Peyer's patch (tissue), 4 donors: ENCODE results near the gene ALOX5AP. TPM values are rescaled to one million over a fixed set of nuclear protein-coding genes. Genes with fewer than 3 reads are reported as not detected.

Experiments used
- DNase-seq, 3 donors: peaks; one replicate each; pipeline ENCODE4 v3.0.0-alpha.2; 2017 to 2019
- H3K27ac ChIP-seq, 4 donors: fragments of 200-600 bp; sonication (generic); one replicate each; pipeline ENCODE4 v1.5.1; 2016 to 2019
- H3K27me3 ChIP-seq, 2 donors: fragments of 200-600 bp; sonication (generic); one replicate each; pipeline ENCODE4 v1.5.1; 2019
- H3K36me3 ChIP-seq, 3 donors: fragments of 200-600 bp; sonication (generic); one replicate each; pipeline ENCODE4 v1.5.1; 2016 to 2019
- H3K4me1 ChIP-seq, 4 donors: fragments of 200-600 bp; sonication (generic); one replicate each; pipeline ENCODE4 v1.5.1; 2016 to 2019
- H3K4me3 ChIP-seq, 4 donors: fragments of 200-600 bp; sonication (generic); 1 replicate in 3 of 4; 2 replicates in 1 of 4; pipeline ENCODE4 v1.5.1; 2016 to 2019; ENCODE audit warnings: mild to moderate bottlenecking in 1 of 4
- H3K9me3 ChIP-seq, 4 donors: fragments of 200-600 bp; sonication (generic); one replicate each; pipeline ENCODE4 v1.5.1; 2016 to 2019; ENCODE audit warnings: mild to moderate bottlenecking in 1 of 4
- CTCF ChIP-seq, 6 experiments: fragments of 450-650 bp in 4 of 6; fragments of 200-600 bp in 2 of 6; sonication (generic) in 1 of 6; IDR thresholded peaks; one replicate each; pipeline ENCODE4 v1.5.1; 2017 to 2019; ENCODE audit warnings: antibody characterized with exemption in 6 of 6, mild to moderate bottlenecking in 3 of 6, moderate library complexity in 1 of 6
- POLR2A ChIP-seq, 2 donors: fragments of 450-650 bp; IDR thresholded peaks; one replicate each; pipeline ENCODE4 v1.5.1; 2017; ENCODE audit warnings: antibody characterized with exemption in 2 of 2, mild to moderate bottlenecking in 2 of 2, moderate library complexity in 2 of 2
- total RNA-seq, 4 donors: library from RNA; depleted of rRNA; stranded (reverse); fragments of >200 nt; gene quantifications; one replicate each; pipeline ENCODE4 v1.1.0, GENCODE V29; 2016

The ALOX5AP gene
- total RNA-seq, 4 donors from 2014 or later = 7.6 to 19.8 (median 13.2) TPM

GRCh38 chr13:30715837-30716236 lies 19.5 kb upstream of the ALOX5AP start:
- TF ChIP-seq POLR2A (IDR thresholded peaks at IDR 0.05) = no peak
- no peak for TF ChIP-seq CTCF (IDR thresholded peaks at IDR 0.05)

GRCh38 chr13:30718661-30719524 lies 16.4 kb upstream of the ALOX5AP start:
- H3K27me3 ChIP-seq = no peaks in the 10 kb centered on the region

More at GRCh38 chr13:30715837-30716236, 19.5 kb upstream of the ALOX5AP start:
- Histone ChIP-seq H3K9me3 (no peaks in the 10 kb centered on the region), H3K36me3 (no peaks in the 10 kb centered on the region), H3K4me3 (no peak overlapping the region), H3K27ac (no peak overlapping the region), H3K4me1 (peaks cover 0 to 8% (median 2%) of the 10 kb centered on the region in 4 donors), H3K27me3 (no peaks in the 10 kb centered on the region)
- DNase-seq = no peak

GRCh38 chr13:30719525-30719914 lies 15.8 kb upstream of the ALOX5AP start:
- TF ChIP-seq POLR2A (IDR thresholded peaks at IDR 0.05) (no peak), CTCF (IDR thresholded peaks at IDR 0.05) (no peak)
- no peak for DNase-seq
- Histone ChIP-seq H3K4me1 (peaks cover 0 to 16% (median 2%) of the 10 kb centered on the region in 4 donors), H3K36me3 (no peaks in the 10 kb centered on the region), H3K9me3 (no peaks in the 10 kb centered on the region), H3K4me3 (no peak overlapping the region), H3K27me3 (no peaks in the 10 kb centered on the region), H3K27ac (no peak overlapping the region)

More at GRCh38 chr13:30718661-30719524, 16.4 kb upstream of the ALOX5AP start:
- TF ChIP-seq POLR2A (IDR thresholded peaks at IDR 0.05) (no peak), CTCF (IDR thresholded peaks at IDR 0.05) (no peak)
- H3K9me3 ChIP-seq = no peaks in the 10 kb centered on the region
- no peak overlapping the region for H3K27ac ChIP-seq
- no peak overlapping the region for H3K4me3 ChIP-seq
- no peaks in the 10 kb centered on the region for H3K36me3 ChIP-seq
- H3K4me1 ChIP-seq = peaks cover 0 to 16% (median 2%) of the 10 kb centered on the region in 4 donors
- DNase-seq = no peak

- no peak for TF ChIP-seq POLR2A (IDR thresholded peaks at IDR 0.05)
- TF ChIP-seq CTCF (IDR thresholded peaks at IDR 0.05) = no peak
Observed at GRCh38 chr13:30720172-30720869, 15.0 kb upstream of the ALOX5AP start.

GRCh38 chr13:30721936-30722335 lies 13.4 kb upstream of the ALOX5AP start:
- H3K27ac ChIP-seq = no peak overlapping the region
- no peak for TF ChIP-seq POLR2A (IDR thresholded peaks at IDR 0.05)
- TF ChIP-seq CTCF (IDR thresholded peaks at IDR 0.05) = no peak
- no peak for DNase-seq
- H3K4me3 ChIP-seq = no peak overlapping the region
- H3K36me3 ChIP-seq = no peaks in the 10 kb centered on the region
- no peaks in the 10 kb centered on the region for H3K9me3 ChIP-seq
- no peaks in the 10 kb centered on the region for H3K27me3 ChIP-seq
- H3K4me1 ChIP-seq = peaks cover 0 to 16% (median 2%) of the 10 kb centered on the region in 4 donors

More at GRCh38 chr13:30720172-30720869, 15.0 kb upstream of the ALOX5AP start:
- Histone ChIP-seq H3K9me3 (no peaks in the 10 kb centered on the region), H3K4me1 (peaks cover 0 to 16% (median 2%) of the 10 kb centered on the region in 4 donors), H3K36me3 (no peaks in the 10 kb centered on the region), H3K27me3 (no peaks in the 10 kb centered on the region), H3K27ac (no peak overlapping the region), H3K4me3 (no peak overlapping the region)
- DNase-seq = no peak
